Osteoblast (primary cell): ENCODE results near the gene DAAM2. TPM values are rescaled to one million over a fixed set of nuclear protein-coding genes. Genes with fewer than 3 reads are reported as not detected.

ENCODE experiments used
- DNase-seq: peaks from one replicate; pipeline ENCODE4 v3.0.0; 2011; ENCODE audit warnings: low spot score, mixed read lengths; ENCODE audit not compliant: insufficient read length; ENCODE audit errors: missing footprints
- H2AFZ ChIP-seq: 2 replicates; pipeline ENCODE4 v1.6.0; 2011; ENCODE audit warnings: mild to moderate bottlenecking, low read length
- H3K27ac ChIP-seq: 2 replicates; pipeline ENCODE4 v1.5.1; 2011; ENCODE audit warnings: mild to moderate bottlenecking, low read depth, low read length, moderate library complexity
- H3K27me3 ChIP-seq: 2 replicates; pipeline ENCODE4 v1.6.0; 2012; ENCODE audit warnings: mild to moderate bottlenecking, control low read depth, inconsistent platforms, low read length, moderate library complexity; ENCODE audit not compliant: insufficient read depth
- H3K36me3 ChIP-seq: 2 replicates; pipeline ENCODE4 v1.5.1; 2011; ENCODE audit warnings: mild to moderate bottlenecking, low read length, control low read depth, moderate library complexity; ENCODE audit not compliant: insufficient read depth
- H3K4me1 ChIP-seq: 2 replicates; pipeline ENCODE4 v1.5.1; 2011; ENCODE audit warnings: mild to moderate bottlenecking, low read length, control low read depth, moderate library complexity; ENCODE audit not compliant: insufficient read depth
- H3K4me2 ChIP-seq: 2 replicates; pipeline ENCODE4 v1.6.0; 2011; ENCODE audit warnings: mild to moderate bottlenecking, low read length; ENCODE audit not compliant: insufficient read depth
- H3K4me3 ChIP-seq: fragments of 200-600 bp; sonication (generic); 3 replicates; pipeline ENCODE4 v1.5.1; 2012; ENCODE audit warnings: mild to moderate bottlenecking, low read length, inconsistent platforms; ENCODE audit not compliant: insufficient read depth
- H3K79me2 ChIP-seq: 2 replicates; pipeline ENCODE4 v1.6.0; 2012; ENCODE audit warnings: mild to moderate bottlenecking, low read length, control low read depth, inconsistent platforms; ENCODE audit not compliant: insufficient read depth
- H3K9me3 ChIP-seq: 2 replicates; pipeline ENCODE4 v1.5.1; 2011; ENCODE audit warnings: low read depth, low read length, control low read depth
- H4K20me1 ChIP-seq: 2 replicates; pipeline ENCODE4 v1.6.0; 2012; ENCODE audit warnings: mild to moderate bottlenecking, low read length, control low read depth; ENCODE audit not compliant: insufficient read depth
- CTCF ChIP-seq: IDR thresholded peaks from 2 replicates; pipeline ENCODE4 v1.5.1; 2011; ENCODE audit warnings: mild to moderate bottlenecking, low read depth, low read length, moderate library complexity; ENCODE audit errors: extremely low read depth
- total RNA-seq: library from RNA; depleted of rRNA; stranded (reverse); fragments of >200 nt; gene quantifications from 2 replicates; pipeline ENCODE4 v1.2.3, GENCODE V29; 2012

DAAM2 gene
- total RNA-seq, 1 donor = 29.0 TPM

GRCh38 chr6:39885691-39886090 is 93.5 kb downstream of the DAAM2 start:
- no peak for TF ChIP-seq CTCF
- no peak for DNase-seq
- no peaks in the 10 kb centered on the region for H4K20me1 ChIP-seq
- H3K27ac ChIP-seq = peak overlapping the region; percentile 99
- H3K9me3 ChIP-seq = no peaks in the 10 kb centered on the region
- no peak overlapping the region for H2AFZ ChIP-seq
- no peaks in the 10 kb centered on the region for H3K79me2 ChIP-seq
- peaks cover 76% of the 10 kb centered on the region for H3K4me1 ChIP-seq
- H3K27me3 ChIP-seq = no peaks in the 10 kb centered on the region
- H3K4me3 ChIP-seq = no peak overlapping the region
- no peak overlapping the region for H3K4me2 ChIP-seq
- H3K36me3 ChIP-seq = peaks cover 9% of the 10 kb centered on the region

GRCh38 chr6:39886871-39887270 is 94.7 kb downstream of the DAAM2 start:
- H4K20me1 ChIP-seq = no peaks in the 10 kb centered on the region
- peaks cover 68% of the 10 kb centered on the region for H3K4me1 ChIP-seq
- H3K79me2 ChIP-seq = no peaks in the 10 kb centered on the region
- H3K36me3 ChIP-seq = peaks cover 9% of the 10 kb centered on the region
- H3K9me3 ChIP-seq = no peaks in the 10 kb centered on the region
- H3K4me2 ChIP-seq = no peak overlapping the region
- no peak overlapping the region for H2AFZ ChIP-seq
- TF ChIP-seq CTCF = no peak
- H3K4me3 ChIP-seq = no peak overlapping the region
- peak overlapping the region; percentile 99 for H3K27ac ChIP-seq
- H3K27me3 ChIP-seq = no peaks in the 10 kb centered on the region
- DNase-seq = no peak

- H3K4me2 ChIP-seq = peak overlapping the region; percentile 63
- peaks cover 11% of the 10 kb centered on the region for H3K36me3 ChIP-seq
- no peaks in the 10 kb centered on the region for H3K9me3 ChIP-seq
- no peaks in the 10 kb centered on the region for H4K20me1 ChIP-seq
- peak overlapping the region; percentile 33 for H2AFZ ChIP-seq
- H3K27me3 ChIP-seq = no peaks in the 10 kb centered on the region
- no peaks in the 10 kb centered on the region for H3K79me2 ChIP-seq
- peaks cover 64% of the 10 kb centered on the region for H3K4me1 ChIP-seq
- H3K4me3 ChIP-seq = peak overlapping the region; percentile 37
- peak; percentile 96 for DNase-seq
- TF ChIP-seq CTCF = no peak
- H3K27ac ChIP-seq = peak overlapping the region; percentile 99
Observed at GRCh38 chr6:39887692-39888450, 95.7 kb downstream of the DAAM2 start.

GRCh38 chr6:39889229-39889628 is 97.1 kb downstream of the DAAM2 start:
- Histone ChIP-seq H3K36me3 (peaks cover 12% of the 10 kb centered on the region), H3K27ac (peak overlapping the region; percentile 99), H3K9me3 (no peaks in the 10 kb centered on the region), H3K27me3 (no peaks in the 10 kb centered on the region), H3K4me1 (peaks cover 50% of the 10 kb centered on the region), H3K4me2 (no peak overlapping the region), H3K79me2 (no peaks in the 10 kb centered on the region), H3K4me3 (no peak overlapping the region), H2AFZ (no peak overlapping the region), H4K20me1 (no peaks in the 10 kb centered on the region)
- no peak for DNase-seq
- TF ChIP-seq CTCF = no peak
